Vagina (tissue), 2 donors: ENCODE measurements around the gene PSMD3. TPM values are rescaled to one million over a fixed set of nuclear protein-coding genes. Genes with fewer than 3 reads are reported as not detected.

Experiments used
- DNase-seq, 2 donors: peaks; one replicate each; pipeline ENCODE4 v3.0.0-alpha.2; 2017; ENCODE audit errors: extremely low spot score in 2 of 2
- H3K27ac ChIP-seq: fragments of 200-600 bp; sonication (generic); one replicate; pipeline ENCODE4 v1.5.1; 2019
- H3K27me3 ChIP-seq: fragments of 200-600 bp; sonication (generic); one replicate; pipeline ENCODE4 v1.5.1; 2019
- H3K36me3 ChIP-seq, 2 donors: fragments of 200-600 bp; sonication (generic); one replicate each; pipeline ENCODE4 v1.5.1; 2017 to 2019
- H3K4me1 ChIP-seq: fragments of 200-600 bp; sonication (generic); one replicate; pipeline ENCODE4 v1.5.1; 2019
- H3K4me3 ChIP-seq, 2 donors: fragments of 200-600 bp; sonication (generic); 1 replicate in 1 of 2; 2 replicates in 1 of 2; pipeline ENCODE4 v1.5.1; 2016 to 2019
- H3K9me3 ChIP-seq: fragments of 200-600 bp; sonication (generic); one replicate; pipeline ENCODE4 v1.5.1; 2019
- POLR2A ChIP-seq, 2 donors: fragments of 450-650 bp; IDR thresholded peaks; one replicate each; pipeline ENCODE4 v1.6.1; 2017; ENCODE audit warnings: antibody characterized with exemption in 2 of 2, mild to moderate bottlenecking in 2 of 2, moderate library complexity in 2 of 2
- POLR2AphosphoS5 ChIP-seq, 2 donors: sonication (generic); formaldehyde crosslinking; IDR thresholded peaks; one replicate each; pipeline ENCODE4 v1.9.0; 2017; ENCODE audit warnings: antibody characterized with exemption in 2 of 2, mild to moderate bottlenecking in 2 of 2, low read depth in 1 of 2; ENCODE audit not compliant: insufficient read depth in 1 of 2
- intact Hi-C: fragments of 100-400 bp; cut with DNase I; formaldehyde crosslinking; loops from one replicate; pipeline ENCODE4 v1.15.1; 2023
- total RNA-seq: library from RNA; depleted of rRNA; stranded (reverse); fragments of >200 nt; gene quantifications from one replicate; pipeline ENCODE4 v1.2.3, GENCODE V29; 2016
- TF ChIP-seq, protein P1 (sequence below), 3 experiments: fragments of 450-650 bp in 2 of 3; fragments of 200-600 bp in 1 of 3; sonication (generic) in 1 of 3; IDR thresholded peaks; one replicate each; pipeline ENCODE4 v1.5.1; 2017 to 2019; ENCODE audit warnings: antibody characterized with exemption in 3 of 3, mild to moderate bottlenecking in 2 of 3, moderate library complexity in 2 of 3

The PSMD3 gene
- total RNA-seq, 1 donor from 2014 or later = 95.0 TPM

DNA sequence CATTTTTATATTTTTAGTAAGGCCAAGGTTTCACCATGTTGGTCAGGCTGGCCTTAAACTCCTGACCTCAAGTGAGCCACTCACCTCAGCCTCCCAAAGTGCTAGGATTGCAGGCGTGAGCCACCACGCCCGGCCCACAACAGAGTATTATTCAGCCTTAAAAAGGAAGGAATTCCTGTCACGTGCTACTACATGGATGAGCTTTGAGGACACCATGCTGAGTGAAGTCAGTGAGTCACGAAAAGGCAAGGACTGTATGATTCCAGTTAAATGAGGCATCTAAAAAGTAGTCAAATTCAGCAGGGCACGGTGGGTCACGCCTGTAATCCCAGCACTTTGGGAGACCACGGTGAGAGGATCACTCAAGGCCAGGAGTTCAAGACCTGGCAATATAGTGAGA, 44.3 kb downstream of the PSMD3 start:
- TF ChIP-seq POLR2A (IDR thresholded peaks at IDR 0.05) (no peak), POLR2AphosphoS5 (IDR thresholded peaks at IDR 0.05; ENCODE audit: insufficient read depth in 1 of 2, low read depth in 1 of 2) (no peak)
- TF ChIP-seq, protein P1, sequence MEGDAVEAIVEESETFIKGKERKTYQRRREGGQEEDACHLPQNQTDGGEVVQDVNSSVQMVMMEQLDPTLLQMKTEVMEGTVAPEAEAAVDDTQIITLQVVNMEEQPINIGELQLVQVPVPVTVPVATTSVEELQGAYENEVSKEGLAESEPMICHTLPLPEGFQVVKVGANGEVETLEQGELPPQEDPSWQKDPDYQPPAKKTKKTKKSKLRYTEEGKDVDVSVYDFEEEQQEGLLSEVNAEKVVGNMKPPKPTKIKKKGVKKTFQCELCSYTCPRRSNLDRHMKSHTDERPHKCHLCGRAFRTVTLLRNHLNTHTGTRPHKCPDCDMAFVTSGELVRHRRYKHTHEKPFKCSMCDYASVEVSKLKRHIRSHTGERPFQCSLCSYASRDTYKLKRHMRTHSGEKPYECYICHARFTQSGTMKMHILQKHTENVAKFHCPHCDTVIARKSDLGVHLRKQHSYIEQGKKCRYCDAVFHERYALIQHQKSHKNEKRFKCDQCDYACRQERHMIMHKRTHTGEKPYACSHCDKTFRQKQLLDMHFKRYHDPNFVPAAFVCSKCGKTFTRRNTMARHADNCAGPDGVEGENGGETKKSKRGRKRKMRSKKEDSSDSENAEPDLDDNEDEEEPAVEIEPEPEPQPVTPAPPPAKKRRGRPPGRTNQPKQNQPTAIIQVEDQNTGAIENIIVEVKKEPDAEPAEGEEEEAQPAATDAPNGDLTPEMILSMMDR (IDR thresholded peaks at IDR 0.05) = no peak
- intact Hi-C loops = no loop called here
- no peak overlapping the region for H3K4me3 ChIP-seq
- peak overlapping the region; percentile 89 for H3K27ac ChIP-seq
- H3K27me3 ChIP-seq = no peaks in the 10 kb centered on the region
- DNase-seq = no peak
- H3K9me3 ChIP-seq = no peaks in the 10 kb centered on the region
- peaks cover 0 to 40% of the 10 kb centered on the region in 2 donors for H3K36me3 ChIP-seq
- H3K4me1 ChIP-seq = peaks cover 75% of the 10 kb centered on the region

DNA sequence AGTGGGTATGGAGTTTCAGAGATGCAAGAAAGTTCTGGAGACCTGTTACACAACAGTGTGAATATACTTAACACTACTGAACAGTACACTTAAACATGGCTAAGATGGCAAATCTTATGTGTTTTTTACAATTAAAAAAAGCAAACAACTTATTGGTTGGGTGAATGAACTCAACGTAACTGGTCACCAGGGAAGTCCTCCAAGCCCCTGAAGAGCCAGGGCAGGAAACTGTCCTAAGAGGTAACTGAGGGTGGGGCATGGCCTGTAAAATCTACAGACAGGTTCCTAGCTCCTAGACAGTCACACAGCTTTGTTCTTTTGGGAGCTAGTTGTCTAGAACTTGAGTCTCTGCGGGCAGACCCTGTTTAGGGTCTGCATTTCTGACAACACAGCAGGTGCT, 45.0 kb downstream of the PSMD3 start:
- intact Hi-C loops = no loop called here
- Histone ChIP-seq H3K9me3 (no peaks in the 10 kb centered on the region), H3K36me3 (peaks cover 0 to 40% of the 10 kb centered on the region in 2 donors), H3K27me3 (no peaks in the 10 kb centered on the region), H3K4me1 (peaks cover 69% of the 10 kb centered on the region), H3K4me3 (no peak overlapping the region), H3K27ac (peak overlapping the region; percentile 37)
- TF ChIP-seq, protein P1 (IDR thresholded peaks at IDR 0.05) = no peak
- TF ChIP-seq POLR2AphosphoS5 (IDR thresholded peaks at IDR 0.05; ENCODE audit: insufficient read depth in 1 of 2, low read depth in 1 of 2) (no peak), POLR2A (IDR thresholded peaks at IDR 0.05) (no peak)
- no peak for DNase-seq

- DNase-seq = no peak
- Histone ChIP-seq H3K4me1 (peaks cover 62% of the 10 kb centered on the region), H3K27ac (peak overlapping the region; percentile 37), H3K36me3 (peaks cover 0 to 47% of the 10 kb centered on the region in 2 donors), H3K27me3 (no peaks in the 10 kb centered on the region), H3K4me3 (no peak overlapping the region), H3K9me3 (no peaks in the 10 kb centered on the region)
- no peak for TF ChIP-seq POLR2AphosphoS5 (IDR thresholded peaks at IDR 0.05; ENCODE audit: insufficient read depth in 1 of 2, low read depth in 1 of 2)
- TF ChIP-seq, protein P1 (IDR thresholded peaks at IDR 0.05) = no peak
- no peak for TF ChIP-seq POLR2A (IDR thresholded peaks at IDR 0.05)
- intact Hi-C loops = no loop called here
Measured at GRCh38 chr17:40025991-40026815, 45.6 kb downstream of the PSMD3 start.

- Histone ChIP-seq H3K9me3 (no peaks in the 10 kb centered on the region), H3K4me3 (no peak overlapping the region), H3K36me3 (peaks cover 0 to 55% of the 10 kb centered on the region in 2 donors), H3K4me1 (peaks cover 54% of the 10 kb centered on the region), H3K27ac (peak overlapping the region; percentile 37), H3K27me3 (no peaks in the 10 kb centered on the region)
- no peak for DNase-seq
- no peak for TF ChIP-seq POLR2A (IDR thresholded peaks at IDR 0.05)
- TF ChIP-seq POLR2AphosphoS5 (IDR thresholded peaks at IDR 0.05; ENCODE audit: insufficient read depth in 1 of 2, low read depth in 1 of 2) = peak in 1 of 2 donors; percentile 65
- TF ChIP-seq, protein P1 (IDR thresholded peaks at IDR 0.05) = peak; percentile 82 to 94 (median 87)
- intact Hi-C loops = no loop called here
Measured at GRCh38 chr17:40026816-40027613, 46.4 kb downstream of the PSMD3 start.
